Prostate gland (tissue), 2 donors: ENCODE data around the gene HOXD9.

Source experiments
- POLR2AphosphoS5 ChIP-seq: sonication (generic); formaldehyde crosslinking; IDR thresholded peaks from one replicate; pipeline ENCODE4 v1.6.1; 2017; ENCODE audit warnings: antibody characterized with exemption
- TF ChIP-seq, protein P1 (sequence below), 4 experiments: fragments of 200-600 bp in 2 of 4; fragments of 450-650 bp in 2 of 4; sonication (generic) in 2 of 4; IDR thresholded peaks; 1 replicate in 3 of 4; 2 replicates in 1 of 4; pipeline ENCODE4 v1.5.1; 2016 to 2019; ENCODE audit warnings: antibody characterized with exemption in 4 of 4, mild to moderate bottlenecking in 2 of 4, moderate library complexity in 2 of 4

DNA sequence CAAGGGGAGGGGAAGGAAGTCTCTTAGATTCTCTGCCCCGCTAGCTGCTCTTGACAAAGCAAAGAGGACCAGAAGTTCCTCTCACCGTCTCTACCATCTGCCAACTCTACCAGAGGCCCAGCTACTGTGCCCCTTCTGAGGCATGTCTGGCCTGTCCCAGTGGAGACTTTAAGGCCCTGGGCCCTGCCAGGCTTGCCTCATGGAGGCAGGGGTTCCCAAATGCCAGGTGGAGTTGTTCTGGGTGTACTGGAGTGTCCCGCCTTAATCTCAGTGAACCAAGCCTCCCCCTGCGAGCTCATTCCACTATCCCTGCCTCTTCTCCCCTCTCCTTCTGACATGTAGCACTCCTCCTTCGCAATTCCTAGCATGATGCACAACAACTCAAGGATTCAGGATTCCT is 20.7 kb upstream of the HOXD9 start:
- TF ChIP-seq, protein P1, sequence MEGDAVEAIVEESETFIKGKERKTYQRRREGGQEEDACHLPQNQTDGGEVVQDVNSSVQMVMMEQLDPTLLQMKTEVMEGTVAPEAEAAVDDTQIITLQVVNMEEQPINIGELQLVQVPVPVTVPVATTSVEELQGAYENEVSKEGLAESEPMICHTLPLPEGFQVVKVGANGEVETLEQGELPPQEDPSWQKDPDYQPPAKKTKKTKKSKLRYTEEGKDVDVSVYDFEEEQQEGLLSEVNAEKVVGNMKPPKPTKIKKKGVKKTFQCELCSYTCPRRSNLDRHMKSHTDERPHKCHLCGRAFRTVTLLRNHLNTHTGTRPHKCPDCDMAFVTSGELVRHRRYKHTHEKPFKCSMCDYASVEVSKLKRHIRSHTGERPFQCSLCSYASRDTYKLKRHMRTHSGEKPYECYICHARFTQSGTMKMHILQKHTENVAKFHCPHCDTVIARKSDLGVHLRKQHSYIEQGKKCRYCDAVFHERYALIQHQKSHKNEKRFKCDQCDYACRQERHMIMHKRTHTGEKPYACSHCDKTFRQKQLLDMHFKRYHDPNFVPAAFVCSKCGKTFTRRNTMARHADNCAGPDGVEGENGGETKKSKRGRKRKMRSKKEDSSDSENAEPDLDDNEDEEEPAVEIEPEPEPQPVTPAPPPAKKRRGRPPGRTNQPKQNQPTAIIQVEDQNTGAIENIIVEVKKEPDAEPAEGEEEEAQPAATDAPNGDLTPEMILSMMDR (IDR thresholded peaks at IDR 0.05), result no peak
- TF ChIP-seq POLR2AphosphoS5, result no peak
